GM12872 (cell line): Measurements from ENCODE around the gene TMEM132C.

Experiments used
- TF ChIP-seq, protein P1 (sequence below): IDR thresholded peaks from 3 replicates; pipeline ENCODE4 v1.5.1; 2011; ENCODE audit warnings: low read depth, mild to moderate bottlenecking, low read length, moderate library complexity; ENCODE audit not compliant: insufficient read depth

Gene TMEM132C

DNA sequence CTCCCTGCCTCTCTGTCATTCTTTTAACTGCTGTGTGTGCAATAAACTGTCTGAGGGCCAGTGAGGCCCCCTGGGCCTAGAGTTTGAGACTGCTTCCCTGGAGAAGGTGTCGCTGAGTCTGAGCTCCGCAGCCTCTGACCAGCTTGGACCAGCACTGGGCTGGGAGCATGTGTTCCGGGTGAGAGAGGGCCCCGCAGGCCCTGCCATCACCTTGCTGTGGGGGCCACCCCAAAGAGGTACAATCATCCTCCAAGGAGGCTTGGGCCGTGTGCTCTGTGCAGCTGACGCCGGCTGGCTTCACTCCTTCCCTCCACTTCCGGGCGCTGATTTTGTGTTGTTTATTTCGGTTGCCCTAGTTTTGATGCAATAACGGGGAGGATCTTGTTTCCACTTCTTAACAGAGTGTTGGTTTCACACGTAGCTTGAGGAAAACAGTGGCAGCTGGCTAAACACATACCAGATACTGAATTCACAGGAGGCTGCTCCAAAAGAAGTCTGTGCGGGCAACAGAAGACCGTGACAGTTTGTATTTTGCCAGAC lies 121.6 kb downstream of the TMEM132C start:
- TF ChIP-seq, protein P1, sequence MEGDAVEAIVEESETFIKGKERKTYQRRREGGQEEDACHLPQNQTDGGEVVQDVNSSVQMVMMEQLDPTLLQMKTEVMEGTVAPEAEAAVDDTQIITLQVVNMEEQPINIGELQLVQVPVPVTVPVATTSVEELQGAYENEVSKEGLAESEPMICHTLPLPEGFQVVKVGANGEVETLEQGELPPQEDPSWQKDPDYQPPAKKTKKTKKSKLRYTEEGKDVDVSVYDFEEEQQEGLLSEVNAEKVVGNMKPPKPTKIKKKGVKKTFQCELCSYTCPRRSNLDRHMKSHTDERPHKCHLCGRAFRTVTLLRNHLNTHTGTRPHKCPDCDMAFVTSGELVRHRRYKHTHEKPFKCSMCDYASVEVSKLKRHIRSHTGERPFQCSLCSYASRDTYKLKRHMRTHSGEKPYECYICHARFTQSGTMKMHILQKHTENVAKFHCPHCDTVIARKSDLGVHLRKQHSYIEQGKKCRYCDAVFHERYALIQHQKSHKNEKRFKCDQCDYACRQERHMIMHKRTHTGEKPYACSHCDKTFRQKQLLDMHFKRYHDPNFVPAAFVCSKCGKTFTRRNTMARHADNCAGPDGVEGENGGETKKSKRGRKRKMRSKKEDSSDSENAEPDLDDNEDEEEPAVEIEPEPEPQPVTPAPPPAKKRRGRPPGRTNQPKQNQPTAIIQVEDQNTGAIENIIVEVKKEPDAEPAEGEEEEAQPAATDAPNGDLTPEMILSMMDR: no peak

DNA sequence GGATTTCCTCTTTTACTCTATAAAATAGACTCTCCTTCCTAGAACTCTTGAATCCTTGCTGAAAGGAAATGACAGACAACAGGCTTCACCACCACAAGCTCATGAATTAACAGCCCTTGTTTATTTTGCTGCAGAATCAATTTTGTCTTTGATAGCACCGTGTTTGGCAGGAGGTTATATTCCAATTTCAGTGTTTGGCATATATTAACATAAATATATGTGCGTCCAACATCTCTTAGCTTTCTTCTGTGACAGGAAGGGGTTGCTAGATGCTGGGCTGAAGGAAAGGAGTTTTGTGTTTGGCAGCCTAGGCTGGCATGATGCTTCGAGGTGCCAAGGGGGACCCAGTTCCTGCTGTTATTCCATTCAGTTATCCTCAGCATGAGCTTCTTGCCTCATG lies 126.4 kb downstream of the TMEM132C start:
- TF ChIP-seq, protein P1: no peak

DNA sequence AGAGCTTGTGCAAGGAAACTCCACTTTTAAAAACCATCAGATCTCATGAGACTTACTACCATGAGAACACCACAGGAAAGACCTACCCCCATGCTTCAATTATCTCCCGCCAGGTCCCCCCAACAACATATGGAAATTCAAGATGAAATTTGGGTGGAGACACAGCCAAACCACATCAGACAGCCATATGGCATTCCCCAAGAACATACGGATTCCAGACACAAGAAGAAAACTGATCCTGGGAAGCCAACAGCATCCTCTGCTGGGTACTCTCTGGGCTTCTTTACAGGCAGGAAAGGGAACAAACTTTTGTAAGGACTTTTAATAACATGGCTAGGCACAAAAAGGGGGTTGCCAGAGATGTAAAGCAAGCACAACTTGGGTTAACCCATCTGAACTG lies 127.2 kb downstream of the TMEM132C start:
- TF ChIP-seq, protein P1: no peak

DNA sequence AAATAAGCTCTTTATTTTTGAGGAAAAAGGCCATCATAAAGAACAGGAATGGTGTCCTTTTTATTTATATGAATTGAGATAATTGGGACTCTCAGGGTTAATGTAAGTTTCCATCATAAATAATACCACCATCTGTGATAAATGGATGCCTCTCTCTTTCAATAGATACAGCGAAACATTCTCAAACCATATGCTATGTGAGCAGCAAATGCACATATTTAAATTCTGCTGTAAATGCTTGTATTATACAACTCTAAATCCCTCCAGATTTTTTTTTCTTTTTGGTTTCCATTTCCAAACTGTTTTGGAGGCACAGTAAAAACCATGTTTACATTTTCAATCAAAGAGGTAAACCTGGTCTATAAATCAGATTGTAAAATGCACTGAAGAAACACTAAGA lies 132.3 kb downstream of the TMEM132C start:
- TF ChIP-seq, protein P1: no peak

DNA sequence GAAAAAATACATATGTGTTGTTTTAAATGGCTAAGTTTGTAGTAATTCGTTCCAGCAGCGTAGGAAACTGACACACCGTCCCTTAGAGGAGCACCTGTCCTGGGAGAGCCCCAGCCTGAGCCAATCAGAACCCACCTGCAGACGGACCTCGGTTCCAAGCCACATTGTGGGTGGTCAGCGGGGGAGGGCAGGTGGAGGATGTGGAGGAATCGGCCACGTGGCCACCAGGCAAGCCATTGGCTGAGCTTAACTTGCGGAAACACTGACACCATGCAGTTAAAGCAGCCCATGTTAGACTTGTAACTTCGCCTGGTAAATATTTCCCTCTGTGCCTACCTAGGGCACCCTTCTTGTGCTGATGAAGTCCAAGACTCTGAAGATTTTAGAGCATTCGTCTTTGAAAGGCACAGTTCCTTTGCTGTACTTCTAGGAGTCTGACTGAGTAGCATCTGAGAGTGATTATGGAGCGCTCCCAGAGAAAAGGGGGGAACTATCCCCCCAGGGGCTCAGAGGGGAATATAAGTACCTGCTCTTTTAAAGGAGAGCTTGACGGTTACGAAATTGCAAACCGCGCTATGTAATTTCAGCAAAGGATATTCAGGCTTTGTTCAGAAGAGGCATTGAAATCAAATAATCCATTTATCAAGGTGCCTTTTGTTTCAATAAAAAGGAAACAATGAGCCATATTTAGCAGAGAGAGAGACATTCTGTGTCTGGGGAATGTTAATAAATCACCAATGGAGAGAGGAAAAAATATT lies 135.7 kb downstream of the TMEM132C start:
- TF ChIP-seq, protein P1: no peak

DNA sequence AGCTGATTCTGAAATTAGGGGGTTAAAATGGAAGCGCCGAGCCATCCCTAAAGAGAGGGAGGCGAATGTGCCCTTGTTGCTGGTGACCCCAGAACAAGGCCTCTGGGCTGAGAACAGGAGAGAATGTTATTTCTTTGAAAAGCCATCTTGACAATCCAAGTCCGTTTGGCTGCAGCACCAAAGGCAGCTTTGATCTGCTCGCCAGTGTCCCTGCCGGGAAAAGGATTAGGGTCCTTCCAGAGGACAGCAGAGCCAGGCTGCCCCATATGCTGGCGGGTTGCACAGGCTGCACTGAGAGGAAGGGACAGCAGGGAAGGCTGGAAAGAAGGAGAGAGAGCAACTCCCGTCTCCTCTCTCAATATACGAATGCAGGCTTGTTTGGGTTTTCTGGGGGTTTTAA lies 141.7 kb downstream of the TMEM132C start:
- TF ChIP-seq, protein P1: no peak

DNA sequence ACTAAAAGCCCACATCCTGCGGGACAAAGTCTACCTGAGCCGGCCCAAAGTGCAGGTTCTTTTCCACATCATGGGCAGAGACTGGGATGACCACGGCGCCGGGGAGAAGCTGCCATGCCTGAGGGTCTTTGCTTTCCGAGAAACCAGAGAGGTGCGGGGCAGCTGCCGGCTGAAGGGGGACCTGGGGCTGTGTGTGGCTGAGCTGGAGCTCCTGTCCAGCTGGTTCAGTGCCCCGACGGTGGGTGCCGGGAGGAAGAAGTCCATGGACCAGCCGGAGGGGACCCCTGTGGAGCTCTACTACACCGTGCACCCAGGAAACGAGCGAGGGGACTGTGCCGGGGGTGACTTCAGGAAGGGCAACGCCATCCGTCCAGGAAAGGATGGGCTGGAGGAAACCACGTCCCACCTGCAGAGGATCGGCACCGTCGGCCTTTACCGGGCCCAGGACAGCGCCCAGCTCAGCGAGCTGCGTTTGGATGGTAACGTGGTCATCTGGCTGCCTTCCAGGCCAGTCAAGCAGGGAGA lies 148.1 kb downstream of the TMEM132C start:
- TF ChIP-seq, protein P1: no peak
